Esophagus squamous epithelium (tissue), 4 donors: ENCODE data around the gene C17orf67.

ENCODE experiments used
- CTCF ChIP-seq, 6 experiments: fragments of 450-650 bp in 4 of 6; fragments of 200-600 bp in 2 of 6; sonication (generic) in 2 of 6; IDR thresholded peaks; one replicate each; pipeline ENCODE4 v1.5.1; 2016 to 2019; ENCODE audit warnings: antibody characterized with exemption in 6 of 6, mild to moderate bottlenecking in 4 of 6, moderate library complexity in 4 of 6
- POLR2A ChIP-seq, 4 donors: fragments of 450-650 bp; IDR thresholded peaks; one replicate each; pipeline ENCODE4 v1.6.1; 2017; ENCODE audit warnings: antibody characterized with exemption in 4 of 4, mild to moderate bottlenecking in 4 of 4, moderate library complexity in 3 of 4

- TF ChIP-seq POLR2A (IDR thresholded peaks at IDR 0.05), result no peak
- no peak for TF ChIP-seq CTCF (IDR thresholded peaks at IDR 0.05)
These were observed 47.6 kb downstream of the C17orf67 start for GRCh38 chr17:56785997-56786680.
